Activated CD4-positive, alpha-beta T cell treated with anti-CD3 and anti-CD28 coated beads, Interleukin-2, amount 50 U/mL, for 48 hours (primary cell): ENCODE data around the gene TPCN2.

Experiments used
- DNase-seq, 2 experiments: peaks; one replicate each; pipeline ENCODE4 v3.0.0-alpha.2; 2020

The TPCN2 gene

GRCh38 chr11:69154938-69155301 lies 106.2 kb downstream of the TPCN2 start:
- no peak for DNase-seq

- DNase-seq, result peak; percentile 18 to 35
These were observed 106.8 kb downstream of the TPCN2 start, which contains the start of gene SMIM38 for GRCh38 chr11:69155302-69156234. TSS of gene SMIM38 (plus strand) at chr11:69155935. CDS start at chr11:69157847, 1,912 bp downstream.

- no peak for DNase-seq
These were observed 107.5 kb downstream of the TPCN2 start for GRCh38 chr11:69156235-69156639.

GRCh38 chr11:69156673-69157155 lies 108.0 kb downstream of the TPCN2 start:
- no peak for DNase-seq

- no peak for DNase-seq
These were observed 108.6 kb downstream of the TPCN2 start for GRCh38 chr11:69157156-69157821.

- no peak for DNase-seq
These were observed 109.1 kb downstream of the TPCN2 start for GRCh38 chr11:69157822-69158231.

GRCh38 chr11:69158301-69159149 lies 109.8 kb downstream of the TPCN2 start:
- no peak for DNase-seq

- DNase-seq, result no peak
These were observed 110.6 kb downstream of the TPCN2 start for GRCh38 chr11:69159150-69159852.

- no peak for DNase-seq
These were observed 111.8 kb downstream of the TPCN2 start for GRCh38 chr11:69160296-69161116.

- DNase-seq, result no peak
These were observed 112.3 kb downstream of the TPCN2 start for GRCh38 chr11:69161117-69161407.

GRCh38 chr11:69162505-69162904 lies 113.8 kb downstream of the TPCN2 start:
- DNase-seq, result no peak

GRCh38 chr11:69163842-69164241 lies 115.1 kb downstream of the TPCN2 start:
- DNase-seq, result no peak

GRCh38 chr11:69164824-69165223 lies 116.1 kb downstream of the TPCN2 start:
- DNase-seq, result no peak

GRCh38 chr11:69165775-69166174 lies 117.0 kb downstream of the TPCN2 start:
- no peak for DNase-seq

GRCh38 chr11:69166218-69167115 lies 117.7 kb downstream of the TPCN2 start:
- peak; percentile 55 to 67 for DNase-seq

- no peak for DNase-seq
These were observed 118.6 kb downstream of the TPCN2 start for GRCh38 chr11:69167130-69167915.

GRCh38 chr11:69167916-69168691 lies 119.4 kb downstream of the TPCN2 start:
- no peak for DNase-seq

GRCh38 chr11:69169479-69169878 lies 120.7 kb downstream of the TPCN2 start:
- no peak for DNase-seq

- DNase-seq, result no peak
These were observed 122.0 kb downstream of the TPCN2 start for GRCh38 chr11:69170704-69171103.
